ENCODE measurements around the gene FOXO3. TPM values are rescaled to one million over a fixed set of nuclear protein-coding genes. Genes with fewer than 3 reads are reported as not detected.

The FOXO3 gene
- total RNA-seq, 4 donors from 2014 or later, result 133 to 151 (median 148) TPM

GRCh38 chr6:108661982-108662381, 101.3 kb downstream of the FOXO3 start:
- TF ChIP-seq CTCF (IDR thresholded peaks at IDR 0.05; ENCODE audit: low read depth), result no peak

DNA sequence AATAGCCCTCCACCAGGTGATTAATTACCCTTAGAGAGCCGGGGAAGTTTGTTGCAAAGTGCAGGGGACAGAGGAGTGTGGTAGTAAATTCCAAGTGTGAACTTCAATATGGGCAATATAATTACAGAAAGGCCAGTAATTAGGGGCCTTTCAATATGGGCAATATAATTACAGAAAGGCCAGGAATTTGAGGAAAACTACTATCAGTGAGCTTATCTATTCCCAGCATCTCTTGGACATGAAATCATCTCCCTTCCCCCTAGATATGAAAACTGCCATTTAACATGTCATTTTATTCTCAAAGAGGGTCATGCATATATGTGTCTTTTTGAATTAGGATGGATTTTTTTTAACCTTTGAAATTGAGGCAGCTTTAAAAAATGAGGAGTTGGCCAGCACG, 102.0 kb downstream of the FOXO3 start:
- no peak for TF ChIP-seq CTCF (IDR thresholded peaks at IDR 0.05; ENCODE audit: low read depth)

GRCh38 chr6:108665495-108666196, 104.9 kb downstream of the FOXO3 start:
- no peak for TF ChIP-seq CTCF (IDR thresholded peaks at IDR 0.05; ENCODE audit: low read depth)

DNA sequence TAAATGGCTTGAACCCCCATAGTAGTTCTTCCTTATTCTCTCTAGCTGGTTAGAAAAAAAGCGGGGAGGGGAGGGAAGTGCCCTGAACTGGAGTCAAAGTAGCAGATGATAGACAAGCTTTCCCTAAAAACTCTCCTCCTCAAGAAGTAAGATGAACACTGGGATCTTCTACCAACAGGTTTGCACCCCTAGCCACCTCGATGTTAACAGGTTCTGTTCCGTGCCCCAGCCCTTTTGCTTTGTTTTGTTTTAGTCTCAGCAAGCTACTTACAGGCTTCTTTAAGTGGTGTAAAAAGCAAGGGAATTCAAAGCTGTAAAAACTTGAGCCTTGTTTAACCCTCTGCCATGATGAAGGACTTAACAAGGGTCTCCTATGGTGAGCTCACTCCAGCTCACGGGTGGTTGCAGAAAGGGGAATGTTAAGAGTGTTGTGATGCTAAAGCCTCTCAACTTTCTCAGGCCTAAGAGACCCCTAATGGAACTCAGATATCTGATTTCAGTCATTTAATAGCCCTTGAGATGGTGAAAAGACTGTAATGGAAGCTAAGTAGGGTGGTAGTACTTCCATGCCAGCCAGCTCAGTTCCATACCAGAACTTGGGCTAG, 106.0 kb downstream of the FOXO3 start:
- TF ChIP-seq CTCF (IDR thresholded peaks at IDR 0.05; ENCODE audit: low read depth), result no peak

- no peak for TF ChIP-seq CTCF (IDR thresholded peaks at IDR 0.05; ENCODE audit: low read depth)
These were observed 107.3 kb downstream of the FOXO3 start for GRCh38 chr6:108667993-108668392.

DNA sequence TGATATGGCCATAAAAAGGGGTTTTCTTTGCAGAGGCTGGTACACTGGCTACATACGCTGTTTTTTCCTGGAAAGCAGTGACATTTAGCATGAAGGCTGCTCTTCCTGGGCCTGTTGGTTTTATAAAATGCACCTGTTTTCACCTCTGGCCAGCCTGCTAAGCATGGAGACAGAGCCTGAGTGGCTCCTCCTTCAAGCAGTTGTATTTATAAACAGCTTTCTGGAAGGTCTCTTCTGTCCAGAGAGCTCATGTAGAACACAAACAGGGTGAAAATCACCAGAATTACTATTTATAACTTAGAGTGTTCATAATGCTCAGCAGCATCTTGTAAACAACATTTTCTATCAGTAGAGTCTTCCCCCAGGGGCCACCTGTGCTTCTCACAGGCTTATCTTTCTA, 109.0 kb downstream of the FOXO3 start:
- no peak for TF ChIP-seq CTCF (IDR thresholded peaks at IDR 0.05; ENCODE audit: low read depth)

GRCh38 chr6:108671175-108671574, 110.5 kb downstream of the FOXO3 start:
- no peak for TF ChIP-seq CTCF (IDR thresholded peaks at IDR 0.05; ENCODE audit: low read depth)
